Measurements from ENCODE around the gene ARHGEF7. TPM values are rescaled to one million over a fixed set of nuclear protein-coding genes. Genes with fewer than 3 reads are reported as not detected.

Gene ARHGEF7
- total RNA-seq, 1 experiment from 2014 or later = 46.2 TPM

DNA sequence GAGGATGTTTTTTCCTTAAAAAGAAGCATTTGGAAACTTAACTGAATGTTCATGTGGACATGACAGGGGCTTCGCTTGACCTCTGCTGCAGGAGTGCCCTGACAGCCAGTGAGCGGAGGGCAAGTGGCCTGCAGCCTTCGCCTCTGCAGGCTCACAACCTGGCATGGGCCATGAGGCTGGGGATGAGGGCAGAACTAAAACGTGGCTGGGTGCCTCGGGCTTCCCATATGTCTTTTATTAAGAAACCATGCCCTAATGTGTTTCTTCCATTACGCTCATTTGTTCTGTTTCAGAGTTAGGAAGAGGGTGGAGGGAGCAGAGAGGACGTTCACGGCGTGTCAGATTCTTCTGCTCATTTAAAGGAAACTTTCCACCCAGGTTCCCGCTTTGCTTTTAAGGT lies 2.9 kb downstream of the ARHGEF7 start:
- H2AFZ ChIP-seq (ENCODE audit: low read depth, low read length, poor library complexity, severe bottlenecking) = no peak overlapping the region
- no peak overlapping the region for H3K4me2 ChIP-seq (ENCODE audit: low read length)
- no peak for ATAC-seq
- intact Hi-C loops (cut with micrococcal nuclease) = no loop called here
- no peaks in the 10 kb centered on the region; the same call in 1 of the 2 replicates for H3K27me3 ChIP-seq (ENCODE audit: insufficient read depth, low read length)
- H3K9me3 ChIP-seq (ENCODE audit: control insufficient read depth in 1 of 2, insufficient read depth in 1 of 2, low read depth in 1 of 2, low read length in 2 of 2) = no peaks in the 10 kb centered on the region
- BruUV-seq (replicated peaks) = no TSS peak
- ChIA-PET RAD21 (ENCODE audit: low non-redundant PET in 1 of 2, low total read pairs in 2 of 2, uncharacterized antibody in 2 of 2, unreplicated experiment in 2 of 2) (no interaction called here), POLR2A (no interaction called here), CTCF (no interaction called here)
- no peak overlapping the region for H3K27ac ChIP-seq (ENCODE audit: low read depth, low read length)
- no peaks in the 10 kb centered on the region for H4K20me1 ChIP-seq (ENCODE audit: insufficient read depth)
- H3K36me3 ChIP-seq (ENCODE audit: control insufficient read depth in 1 of 2, insufficient read depth in 2 of 2, low read length in 2 of 2) = no peaks in the 10 kb centered on the region
- H3K4me1 ChIP-seq (ENCODE audit: control insufficient read depth in 1 of 2, insufficient read depth in 2 of 2, low read length in 2 of 2) = no peaks in the 10 kb centered on the region
- no peak overlapping the region for H3K9ac ChIP-seq (ENCODE audit: low read length)
- no peaks in the 10 kb centered on the region for H3K9me2 ChIP-seq (ENCODE audit: insufficient read depth)
- TF ChIP-seq JUND (IDR thresholded peaks at IDR 0.05) (no peak), EZH2phosphoT487 (IDR thresholded peaks at IDR 0.05; ENCODE audit: borderline replicate concordance) (no peak), ZFX (IDR thresholded peaks at IDR 0.05) (no peak), CBX3 (IDR thresholded peaks at IDR 0.05; ENCODE audit: low read depth) (no peak), TCF7L2 (IDR thresholded peaks at IDR 0.05; ENCODE audit: borderline replicate concordance, extremely low read depth, insufficient read depth, insufficient read length) (no peak), YY1 (IDR thresholded peaks at IDR 0.05; ENCODE audit: extremely low read depth, insufficient replicate concordance, low read depth, low read length) (no peak), ZNF274 (IDR thresholded peaks at IDR 0.05; ENCODE audit: low read depth, low read length) (no peak), EGR1 (IDR thresholded peaks at IDR 0.05; ENCODE audit: low read depth) (no peak), SP1 (IDR thresholded peaks at IDR 0.05; ENCODE audit: low read depth) (no peak), POLR2A (IDR thresholded peaks at IDR 0.05; ENCODE audit: borderline replicate concordance, extremely low read depth, insufficient read depth, insufficient read length) (no peak), CEBPB (IDR thresholded peaks at IDR 0.05; ENCODE audit: low read depth) (no peak), FOSL1 (IDR thresholded peaks at IDR 0.05; ENCODE audit: low read depth) (no peak), RAD21 (IDR thresholded peaks at IDR 0.05; ENCODE audit: low read depth) (no peak), ELF1 (IDR thresholded peaks at IDR 0.05; ENCODE audit: borderline replicate concordance, low read depth) (no peak)
- TF ChIP-seq, protein P1, sequence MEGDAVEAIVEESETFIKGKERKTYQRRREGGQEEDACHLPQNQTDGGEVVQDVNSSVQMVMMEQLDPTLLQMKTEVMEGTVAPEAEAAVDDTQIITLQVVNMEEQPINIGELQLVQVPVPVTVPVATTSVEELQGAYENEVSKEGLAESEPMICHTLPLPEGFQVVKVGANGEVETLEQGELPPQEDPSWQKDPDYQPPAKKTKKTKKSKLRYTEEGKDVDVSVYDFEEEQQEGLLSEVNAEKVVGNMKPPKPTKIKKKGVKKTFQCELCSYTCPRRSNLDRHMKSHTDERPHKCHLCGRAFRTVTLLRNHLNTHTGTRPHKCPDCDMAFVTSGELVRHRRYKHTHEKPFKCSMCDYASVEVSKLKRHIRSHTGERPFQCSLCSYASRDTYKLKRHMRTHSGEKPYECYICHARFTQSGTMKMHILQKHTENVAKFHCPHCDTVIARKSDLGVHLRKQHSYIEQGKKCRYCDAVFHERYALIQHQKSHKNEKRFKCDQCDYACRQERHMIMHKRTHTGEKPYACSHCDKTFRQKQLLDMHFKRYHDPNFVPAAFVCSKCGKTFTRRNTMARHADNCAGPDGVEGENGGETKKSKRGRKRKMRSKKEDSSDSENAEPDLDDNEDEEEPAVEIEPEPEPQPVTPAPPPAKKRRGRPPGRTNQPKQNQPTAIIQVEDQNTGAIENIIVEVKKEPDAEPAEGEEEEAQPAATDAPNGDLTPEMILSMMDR (IDR thresholded peaks at IDR 0.05 in 2 of 3, conservative IDR thresholded peaks at IDR 0.05 in 1 of 3; ENCODE audit: borderline replicate concordance in 1 of 3, insufficient read depth in 1 of 3, low read depth in 2 of 3, low read length in 2 of 3) = no peak
- TF ChIP-seq, protein P2, sequence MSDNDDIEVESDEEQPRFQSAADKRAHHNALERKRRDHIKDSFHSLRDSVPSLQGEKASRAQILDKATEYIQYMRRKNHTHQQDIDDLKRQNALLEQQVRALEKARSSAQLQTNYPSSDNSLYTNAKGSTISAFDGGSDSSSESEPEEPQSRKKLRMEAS (IDR thresholded peaks at IDR 0.05) = no peak
- TF ChIP-seq, protein P3, sequence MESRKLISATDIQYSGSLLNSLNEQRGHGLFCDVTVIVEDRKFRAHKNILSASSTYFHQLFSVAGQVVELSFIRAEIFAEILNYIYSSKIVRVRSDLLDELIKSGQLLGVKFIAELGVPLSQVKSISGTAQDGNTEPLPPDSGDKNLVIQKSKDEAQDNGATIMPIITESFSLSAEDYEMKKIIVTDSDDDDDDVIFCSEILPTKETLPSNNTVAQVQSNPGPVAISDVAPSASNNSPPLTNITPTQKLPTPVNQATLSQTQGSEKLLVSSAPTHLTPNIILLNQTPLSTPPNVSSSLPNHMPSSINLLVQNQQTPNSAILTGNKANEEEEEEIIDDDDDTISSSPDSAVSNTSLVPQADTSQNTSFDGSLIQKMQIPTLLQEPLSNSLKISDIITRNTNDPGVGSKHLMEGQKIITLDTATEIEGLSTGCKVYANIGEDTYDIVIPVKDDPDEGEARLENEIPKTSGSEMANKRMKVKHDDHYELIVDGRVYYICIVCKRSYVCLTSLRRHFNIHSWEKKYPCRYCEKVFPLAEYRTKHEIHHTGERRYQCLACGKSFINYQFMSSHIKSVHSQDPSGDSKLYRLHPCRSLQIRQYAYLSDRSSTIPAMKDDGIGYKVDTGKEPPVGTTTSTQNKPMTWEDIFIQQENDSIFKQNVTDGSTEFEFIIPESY (IDR thresholded peaks at IDR 0.05; ENCODE audit: extremely low read depth, insufficient replicate concordance, low read length) = no peak
- TF ChIP-seq, protein P4, sequence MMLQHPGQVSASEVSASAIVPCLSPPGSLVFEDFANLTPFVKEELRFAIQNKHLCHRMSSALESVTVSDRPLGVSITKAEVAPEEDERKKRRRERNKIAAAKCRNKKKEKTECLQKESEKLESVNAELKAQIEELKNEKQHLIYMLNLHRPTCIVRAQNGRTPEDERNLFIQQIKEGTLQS (IDR thresholded peaks at IDR 0.05) = no peak
- no peak overlapping the region for H3K4me3 ChIP-seq (replicated peaks in 1 of 2; ENCODE audit: low read depth in 1 of 2, low read length in 2 of 2)
- no peak for DNase-seq (ENCODE audit: low read depth, low spot score)
- H3K79me2 ChIP-seq (ENCODE audit: insufficient read depth, low read length) = no peaks in the 10 kb centered on the region
